Fibroblast of pulmonary artery (primary cell): ENCODE data around the gene GAB3.

Experiments
- DNase-seq: peaks from one replicate; pipeline ENCODE4 v3.0.0-alpha.2; 2010; ENCODE audit warnings: low read depth
- H3K4me3 ChIP-seq: replicated peaks from 2 replicates; pipeline ENCODE4 v1.5.1; 2011; ENCODE audit warnings: low read depth, mild to moderate bottlenecking, control low read depth, low read length, moderate library complexity
- TF ChIP-seq, protein P1 (sequence below): IDR thresholded peaks from 2 replicates; pipeline ENCODE4 v1.5.1; 2011; ENCODE audit warnings: mild to moderate bottlenecking, control low read depth, low read length, inconsistent platforms; ENCODE audit errors: missing control alignments

GAB3 gene

GRCh38 chrX:154751203-154751668 is 359 bp upstream of the GAB3 start:
- no peak for DNase-seq
- TF ChIP-seq, protein P1, sequence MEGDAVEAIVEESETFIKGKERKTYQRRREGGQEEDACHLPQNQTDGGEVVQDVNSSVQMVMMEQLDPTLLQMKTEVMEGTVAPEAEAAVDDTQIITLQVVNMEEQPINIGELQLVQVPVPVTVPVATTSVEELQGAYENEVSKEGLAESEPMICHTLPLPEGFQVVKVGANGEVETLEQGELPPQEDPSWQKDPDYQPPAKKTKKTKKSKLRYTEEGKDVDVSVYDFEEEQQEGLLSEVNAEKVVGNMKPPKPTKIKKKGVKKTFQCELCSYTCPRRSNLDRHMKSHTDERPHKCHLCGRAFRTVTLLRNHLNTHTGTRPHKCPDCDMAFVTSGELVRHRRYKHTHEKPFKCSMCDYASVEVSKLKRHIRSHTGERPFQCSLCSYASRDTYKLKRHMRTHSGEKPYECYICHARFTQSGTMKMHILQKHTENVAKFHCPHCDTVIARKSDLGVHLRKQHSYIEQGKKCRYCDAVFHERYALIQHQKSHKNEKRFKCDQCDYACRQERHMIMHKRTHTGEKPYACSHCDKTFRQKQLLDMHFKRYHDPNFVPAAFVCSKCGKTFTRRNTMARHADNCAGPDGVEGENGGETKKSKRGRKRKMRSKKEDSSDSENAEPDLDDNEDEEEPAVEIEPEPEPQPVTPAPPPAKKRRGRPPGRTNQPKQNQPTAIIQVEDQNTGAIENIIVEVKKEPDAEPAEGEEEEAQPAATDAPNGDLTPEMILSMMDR = no peak
- H3K4me3 ChIP-seq = peak overlapping the region; percentile 66

- TF ChIP-seq, protein P1 = peak; percentile 4
- peak overlapping the region; percentile 66 for H3K4me3 ChIP-seq
- DNase-seq = peak; percentile 40
Observed at GRCh38 chrX:154749856-154750255, 1.0 kb downstream of the GAB3 start.

- peak overlapping the region; percentile 22 for H3K4me3 ChIP-seq
- DNase-seq = peak; percentile 67
- TF ChIP-seq, protein P1 = peak; percentile 61
Observed at GRCh38 chrX:154748712-154749339, 2.1 kb downstream of the GAB3 start.

DNA sequence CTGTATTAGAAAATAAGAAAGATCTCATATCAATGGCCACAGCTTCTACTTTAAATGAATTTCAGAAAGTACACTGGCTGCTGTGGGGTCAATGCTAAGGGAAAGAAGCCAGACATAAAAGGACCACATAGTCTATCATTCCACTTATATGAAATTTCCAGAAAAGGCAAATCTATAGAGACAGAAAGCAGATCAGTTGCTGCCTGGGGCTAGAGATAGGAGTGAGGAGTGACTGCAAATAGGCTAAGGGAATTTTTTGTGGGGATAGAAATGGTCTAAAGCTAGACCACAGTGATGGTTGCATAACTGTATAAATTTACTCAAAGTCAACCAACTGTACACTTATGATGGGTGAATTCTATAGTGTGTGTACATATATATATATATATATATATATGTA is 8.3 kb downstream of the GAB3 start:
- DNase-seq = no peak
- no peak overlapping the region for H3K4me3 ChIP-seq
- TF ChIP-seq, protein P1 = no peak

DNA sequence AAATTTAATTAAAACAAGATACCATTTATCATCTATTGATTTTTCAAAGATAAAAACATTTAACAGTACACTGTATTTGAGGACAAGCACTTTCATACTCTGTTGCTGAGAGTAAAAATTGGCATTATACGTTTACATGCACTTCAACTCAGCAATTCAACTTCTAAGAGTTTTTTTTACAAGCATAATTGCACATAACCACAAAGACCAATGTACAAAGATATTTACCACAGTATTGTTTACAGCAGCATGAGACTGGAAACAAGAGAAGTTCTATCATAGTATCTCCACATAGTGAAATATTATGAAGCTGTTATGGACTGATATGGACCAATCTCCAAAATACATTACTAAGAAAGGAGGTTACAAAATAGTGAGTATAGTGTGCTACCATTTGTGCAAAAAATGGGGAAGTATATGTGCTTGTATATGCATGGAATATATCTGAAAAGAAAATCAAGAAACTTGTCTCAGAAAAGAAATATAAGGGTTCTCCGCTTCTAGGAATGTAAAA is 10.9 kb downstream of the GAB3 start:
- TF ChIP-seq, protein P1 = no peak
- DNase-seq = no peak
- H3K4me3 ChIP-seq = no peak overlapping the region

DNA sequence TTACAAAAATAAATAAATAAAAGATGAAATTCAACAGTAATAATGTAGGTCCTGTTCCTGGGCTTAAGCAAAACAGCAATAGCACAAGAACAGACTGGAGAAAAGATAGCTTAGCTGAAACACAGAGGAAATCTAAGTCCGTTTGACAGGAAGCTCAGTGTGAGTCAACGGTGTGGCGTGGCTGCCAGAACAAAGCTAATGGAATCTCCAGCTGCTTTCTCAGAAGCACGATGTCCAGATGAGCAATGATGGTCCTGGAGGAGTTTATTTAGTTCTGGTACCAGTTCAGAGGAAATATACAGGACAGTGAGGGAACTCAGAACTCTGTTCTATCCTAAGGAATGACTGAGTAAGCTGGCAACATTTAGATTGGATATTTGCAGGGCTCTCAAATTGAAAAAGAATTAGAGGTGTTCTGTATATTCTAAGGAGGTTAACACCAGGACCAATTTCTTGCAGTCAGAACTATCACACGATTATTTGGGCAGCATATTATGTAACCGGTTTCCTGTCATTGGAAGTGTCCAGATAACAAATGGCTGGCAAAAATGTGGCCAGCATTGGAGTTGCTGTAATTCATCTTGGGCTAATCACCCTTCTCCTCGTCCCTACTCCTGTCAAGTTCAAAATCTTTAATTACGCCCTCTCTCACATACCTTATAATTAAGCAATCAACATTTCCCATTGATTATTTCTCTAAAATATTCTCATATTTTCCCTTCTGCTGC is 12.7 kb downstream of the GAB3 start:
- DNase-seq = peak; percentile 89
- TF ChIP-seq, protein P1 = no peak
- no peak overlapping the region for H3K4me3 ChIP-seq
